Ovary (tissue), 3 donors: ENCODE results near the gene KRTAP10-12.

Source experiments
- EP300 ChIP-seq: sonication (generic); formaldehyde crosslinking; IDR thresholded peaks from one replicate; pipeline ENCODE4 v1.6.1; 2017; ENCODE audit warnings: antibody characterized with exemption
- POLR2A ChIP-seq: fragments of 450-650 bp; IDR thresholded peaks from one replicate; pipeline ENCODE4 v1.6.1; 2017; ENCODE audit warnings: antibody characterized with exemption, mild to moderate bottlenecking, moderate library complexity
- TF ChIP-seq, protein P1 (sequence below), 3 donors: fragments of 450-650 bp in 2 of 3; fragments of 200-600 bp in 1 of 3; IDR thresholded peaks; one replicate each; pipeline versions ENCODE4 v1.5.1 to v1.8.0; 2016 to 2022; ENCODE audit warnings: antibody characterized with exemption in 3 of 3, mild to moderate bottlenecking in 1 of 3
- donor health status: DM: no; HTN: no; CAD: no.

DNA sequence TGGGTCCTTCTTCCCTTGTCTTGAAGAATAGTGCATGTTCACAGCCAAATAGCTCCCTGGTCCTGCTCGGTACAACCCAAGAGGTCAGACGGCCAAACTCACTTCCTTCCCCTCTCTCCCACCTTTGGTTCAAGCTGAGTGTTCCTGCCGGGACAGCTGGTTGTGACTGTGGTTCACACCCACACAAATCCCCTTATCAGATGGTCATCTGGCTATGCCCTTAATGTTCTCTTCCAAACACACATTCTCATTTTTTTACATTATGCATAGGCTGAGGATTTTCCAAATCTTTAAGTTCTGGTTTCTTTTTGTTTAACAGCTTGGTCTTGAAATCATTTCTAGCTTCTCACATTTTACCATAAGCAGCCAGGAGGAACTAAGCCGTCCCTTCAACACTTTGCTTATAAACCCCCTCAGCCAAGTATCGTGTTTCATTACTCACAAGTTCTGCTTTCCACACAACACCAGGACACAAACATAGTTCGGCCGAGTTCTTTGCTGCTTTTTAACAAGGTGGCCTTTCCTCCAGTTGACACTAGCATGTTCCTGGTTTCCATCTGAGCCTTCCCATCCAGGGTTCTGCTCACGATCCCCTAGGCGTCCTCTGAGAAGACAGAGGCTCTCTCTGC lies 34.1 kb downstream of the KRTAP10-12 start:
- TF ChIP-seq, protein P1, sequence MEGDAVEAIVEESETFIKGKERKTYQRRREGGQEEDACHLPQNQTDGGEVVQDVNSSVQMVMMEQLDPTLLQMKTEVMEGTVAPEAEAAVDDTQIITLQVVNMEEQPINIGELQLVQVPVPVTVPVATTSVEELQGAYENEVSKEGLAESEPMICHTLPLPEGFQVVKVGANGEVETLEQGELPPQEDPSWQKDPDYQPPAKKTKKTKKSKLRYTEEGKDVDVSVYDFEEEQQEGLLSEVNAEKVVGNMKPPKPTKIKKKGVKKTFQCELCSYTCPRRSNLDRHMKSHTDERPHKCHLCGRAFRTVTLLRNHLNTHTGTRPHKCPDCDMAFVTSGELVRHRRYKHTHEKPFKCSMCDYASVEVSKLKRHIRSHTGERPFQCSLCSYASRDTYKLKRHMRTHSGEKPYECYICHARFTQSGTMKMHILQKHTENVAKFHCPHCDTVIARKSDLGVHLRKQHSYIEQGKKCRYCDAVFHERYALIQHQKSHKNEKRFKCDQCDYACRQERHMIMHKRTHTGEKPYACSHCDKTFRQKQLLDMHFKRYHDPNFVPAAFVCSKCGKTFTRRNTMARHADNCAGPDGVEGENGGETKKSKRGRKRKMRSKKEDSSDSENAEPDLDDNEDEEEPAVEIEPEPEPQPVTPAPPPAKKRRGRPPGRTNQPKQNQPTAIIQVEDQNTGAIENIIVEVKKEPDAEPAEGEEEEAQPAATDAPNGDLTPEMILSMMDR (IDR thresholded peaks at IDR 0.05), result no peak
- TF ChIP-seq POLR2A (no peak), EP300 (no peak)
